Measurements from ENCODE around the gene RNF121. TPM values are rescaled to one million over a fixed set of nuclear protein-coding genes. Genes with fewer than 3 reads are reported as not detected.

RNF121 gene
- total RNA-seq, 4 donors from 2014 or later, result 13.7 to 25.9 (median 18.6) TPM

- no peaks in the 10 kb centered on the region for H3K27me3 ChIP-seq
- peaks cover 0 to 10% (median 8%) of the 10 kb centered on the region in 4 donors for H3K4me1 ChIP-seq
- 98% methylated on average over 4 of the region's 4 CpGs for WGBS
- peaks cover 13 to 55% (median 39%) of the 10 kb centered on the region in 4 donors for H3K36me3 ChIP-seq
- no peak for TF ChIP-seq POLR2A (IDR thresholded peaks at IDR 0.05; ENCODE audit: low read depth)
- no peak for TF ChIP-seq POLR2AphosphoS5 (IDR thresholded peaks at IDR 0.05)
- no peak for TF ChIP-seq EP300 (IDR thresholded peaks at IDR 0.05)
- TF ChIP-seq, protein P1, sequence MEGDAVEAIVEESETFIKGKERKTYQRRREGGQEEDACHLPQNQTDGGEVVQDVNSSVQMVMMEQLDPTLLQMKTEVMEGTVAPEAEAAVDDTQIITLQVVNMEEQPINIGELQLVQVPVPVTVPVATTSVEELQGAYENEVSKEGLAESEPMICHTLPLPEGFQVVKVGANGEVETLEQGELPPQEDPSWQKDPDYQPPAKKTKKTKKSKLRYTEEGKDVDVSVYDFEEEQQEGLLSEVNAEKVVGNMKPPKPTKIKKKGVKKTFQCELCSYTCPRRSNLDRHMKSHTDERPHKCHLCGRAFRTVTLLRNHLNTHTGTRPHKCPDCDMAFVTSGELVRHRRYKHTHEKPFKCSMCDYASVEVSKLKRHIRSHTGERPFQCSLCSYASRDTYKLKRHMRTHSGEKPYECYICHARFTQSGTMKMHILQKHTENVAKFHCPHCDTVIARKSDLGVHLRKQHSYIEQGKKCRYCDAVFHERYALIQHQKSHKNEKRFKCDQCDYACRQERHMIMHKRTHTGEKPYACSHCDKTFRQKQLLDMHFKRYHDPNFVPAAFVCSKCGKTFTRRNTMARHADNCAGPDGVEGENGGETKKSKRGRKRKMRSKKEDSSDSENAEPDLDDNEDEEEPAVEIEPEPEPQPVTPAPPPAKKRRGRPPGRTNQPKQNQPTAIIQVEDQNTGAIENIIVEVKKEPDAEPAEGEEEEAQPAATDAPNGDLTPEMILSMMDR (IDR thresholded peaks at IDR 0.05), result no peak
- intact Hi-C loops (cut with DNase I), result no loop called here
- H3K27ac ChIP-seq (replicated peaks in 1 of 4), result no peak overlapping the region
- no peaks in the 10 kb centered on the region for H3K9me3 ChIP-seq
- H3K4me3 ChIP-seq, result no peak overlapping the region
- DNase-seq (ENCODE audit: extremely low spot score), result no peak
Measured at GRCh38 chr11:71964641-71965040, 35.8 kb downstream of the RNF121 start.

GRCh38 chr11:71971680-71972079 is 42.8 kb downstream of the RNF121 start:
- 90% methylated on average over 2 of the region's 2 CpGs for WGBS
- H3K9me3 ChIP-seq, result no peaks in the 10 kb centered on the region
- intact Hi-C loops (cut with DNase I), result no loop called here
- peaks cover 0 to 30% (median 21%) of the 10 kb centered on the region in 4 donors for H3K36me3 ChIP-seq
- H3K27ac ChIP-seq (replicated peaks in 1 of 4), result no peak overlapping the region
- H3K4me3 ChIP-seq, result no peak overlapping the region
- TF ChIP-seq EP300 (IDR thresholded peaks at IDR 0.05), result no peak
- TF ChIP-seq, protein P1 (IDR thresholded peaks at IDR 0.05), result no peak
- TF ChIP-seq POLR2AphosphoS5 (IDR thresholded peaks at IDR 0.05), result no peak
- TF ChIP-seq POLR2A (IDR thresholded peaks at IDR 0.05; ENCODE audit: low read depth), result no peak
- DNase-seq (ENCODE audit: extremely low spot score), result no peak
- H3K4me1 ChIP-seq, result peaks cover 0 to 7% (median 0%) of the 10 kb centered on the region in 4 donors
- no peaks in the 10 kb centered on the region for H3K27me3 ChIP-seq

- Histone ChIP-seq H3K9me3 (no peaks in the 10 kb centered on the region), H3K36me3 (peaks cover 0 to 23% (median 7%) of the 10 kb centered on the region in 4 donors), H3K4me1 (peaks cover 0 to 26% (median 13%) of the 10 kb centered on the region in 4 donors), H3K27ac (replicated peaks in 1 of 4) (no peak overlapping the region), H3K4me3 (no peak overlapping the region), H3K27me3 (no peaks in the 10 kb centered on the region)
- 95% methylated on average over 4 of the region's 5 CpGs for WGBS
- DNase-seq (ENCODE audit: extremely low spot score), result no peak
- intact Hi-C loops (cut with DNase I), result no loop called here
- no peak for TF ChIP-seq EP300 (IDR thresholded peaks at IDR 0.05)
- TF ChIP-seq, protein P1 (IDR thresholded peaks at IDR 0.05), result no peak
- TF ChIP-seq POLR2AphosphoS5 (IDR thresholded peaks at IDR 0.05), result no peak
- TF ChIP-seq POLR2A (IDR thresholded peaks at IDR 0.05; ENCODE audit: low read depth), result no peak
Measured at GRCh38 chr11:71976551-71976950, 47.7 kb downstream of the RNF121 start.

GRCh38 chr11:71977090-71977489 is 48.2 kb downstream of the RNF121 start:
- Histone ChIP-seq H3K4me3 (no peak overlapping the region), H3K9me3 (no peaks in the 10 kb centered on the region), H3K27me3 (no peaks in the 10 kb centered on the region), H3K4me1 (peaks cover 0 to 25% (median 13%) of the 10 kb centered on the region in 4 donors), H3K27ac (replicated peaks in 1 of 4) (no peak overlapping the region), H3K36me3 (peaks cover 0 to 23% (median 7%) of the 10 kb centered on the region in 4 donors)
- DNase-seq (ENCODE audit: extremely low spot score), result no peak
- TF ChIP-seq POLR2AphosphoS5 (IDR thresholded peaks at IDR 0.05) (no peak), EP300 (IDR thresholded peaks at IDR 0.05) (no peak), POLR2A (IDR thresholded peaks at IDR 0.05; ENCODE audit: low read depth) (no peak)
- TF ChIP-seq, protein P1 (IDR thresholded peaks at IDR 0.05), result no peak
- WGBS, result 74% methylated on average over 1 of the region's 1 CpG
- intact Hi-C loops (cut with DNase I), result no loop called here

All from esophagus muscularis mucosa (tissue), 4 donors.